RPMI8226 (cell line): ENCODE measurements around the gene PATL1.
"Not testable (repeated sequence)": the region's sequence is repeated elsewhere in the genome, so short reads cannot be mapped to it uniquely, and the experiment has no call there.

Experiments used
- DNase-seq: peaks from one replicate; pipeline ENCODE4 v3.0.0-alpha.2; 2015

Gene PATL1

GRCh38 chr11:59673291-59673690 is 4.5 kb upstream of the PATL1 start:
- DNase-seq, result no peak

DNA sequence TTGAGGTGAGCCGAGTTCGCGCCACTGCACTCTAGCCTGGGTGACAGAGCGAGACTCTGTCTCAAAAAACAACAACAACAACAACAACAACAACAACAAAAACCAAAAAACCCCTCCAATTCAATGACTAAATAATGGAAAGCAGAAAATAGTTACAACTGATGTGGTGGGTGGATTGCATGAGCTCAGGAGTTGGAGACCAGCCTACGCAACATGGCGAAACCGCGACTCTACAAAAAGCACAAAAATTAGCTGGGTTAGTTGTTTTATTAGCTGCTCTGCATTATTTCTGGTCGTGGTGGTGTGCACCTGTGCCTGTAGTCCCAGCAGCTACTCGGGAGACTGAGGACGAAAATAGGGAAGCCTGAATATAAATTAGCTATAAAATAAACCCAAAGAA is 2.6 kb upstream of the PATL1 start:
- DNase-seq, result peak; percentile 14

- DNase-seq, result no peak
Measured at GRCh38 chr11:59669611-59670009, 773 bp upstream of the PATL1 start.

DNA sequence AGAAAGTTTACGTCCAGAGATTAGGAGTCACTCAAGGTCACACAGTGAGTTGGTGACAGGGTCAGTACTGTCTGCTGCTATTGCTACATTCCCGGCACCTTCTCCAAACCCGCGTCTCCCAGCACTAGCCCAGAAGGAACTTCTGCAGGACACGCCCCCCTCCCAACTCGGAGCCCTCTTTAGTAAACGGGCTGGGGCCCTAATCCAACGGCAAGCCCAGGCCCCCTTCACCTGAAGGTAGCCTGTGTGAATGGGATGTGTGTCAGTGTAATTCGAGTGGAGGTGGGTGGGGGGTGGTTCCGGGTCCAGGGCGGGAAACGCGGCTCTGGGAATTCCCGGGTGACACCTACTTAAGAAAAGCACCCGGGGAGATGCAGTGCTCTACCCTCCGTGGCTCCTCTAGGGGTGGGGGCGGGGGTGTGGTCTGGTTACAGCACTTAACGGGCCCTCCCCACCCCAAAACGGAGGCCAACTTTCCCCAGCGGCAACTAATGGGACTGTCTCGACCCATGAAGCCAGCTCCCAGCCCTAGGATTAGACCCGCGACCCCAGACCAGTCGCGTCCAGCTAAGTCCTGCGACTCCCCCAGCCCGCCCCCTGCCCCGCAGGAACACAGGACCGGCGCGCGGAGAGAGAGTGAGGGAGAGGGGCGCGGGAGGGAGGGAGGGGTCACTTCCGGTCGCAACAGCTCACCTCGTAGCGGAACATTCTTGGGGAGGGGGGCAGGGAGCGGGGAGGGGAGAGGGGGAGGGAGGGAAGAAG is 468 bp downstream of the PATL1 start:
- no peak for DNase-seq

GRCh38 chr11:59667812-59668187 is 1.0 kb downstream of the PATL1 start:
- DNase-seq, result no peak

- no peak for DNase-seq
Measured at GRCh38 chr11:59666969-59667368, 1.9 kb downstream of the PATL1 start.

GRCh38 chr11:59660621-59661020 is 8.2 kb downstream of the PATL1 start:
- no peak for DNase-seq

- no peak for DNase-seq
Measured at GRCh38 chr11:59659981-59660380, 8.9 kb downstream of the PATL1 start.

DNA sequence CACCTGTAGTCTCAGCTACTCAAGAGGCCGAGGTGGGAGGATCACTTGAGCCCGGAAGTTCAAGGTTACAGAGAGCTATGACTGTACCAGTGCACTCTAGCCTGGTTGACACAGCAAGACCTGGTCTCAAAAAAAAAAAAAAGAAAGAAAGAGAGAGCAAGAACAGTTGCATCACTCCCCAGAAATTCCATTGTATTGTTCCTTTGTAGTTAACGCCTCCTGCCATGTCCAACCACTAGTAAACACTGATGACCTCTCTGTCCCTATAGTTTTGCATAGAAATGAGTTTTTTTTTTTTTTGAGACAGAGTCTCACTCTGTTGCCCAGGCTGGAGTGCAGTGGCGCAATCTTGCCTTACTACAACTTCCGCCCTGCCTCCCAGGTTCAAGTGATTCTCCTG is 10.8 kb downstream of the PATL1 start:
- DNase-seq, result no peak

GRCh38 chr11:59654893-59655292 is 13.9 kb downstream of the PATL1 start:
- no peak for DNase-seq

- no peak for DNase-seq
Measured at GRCh38 chr11:59647245-59647980, 21.4 kb downstream of the PATL1 start.

GRCh38 chr11:59644528-59644927 is 24.3 kb downstream of the PATL1 start:
- no peak for DNase-seq

DNA sequence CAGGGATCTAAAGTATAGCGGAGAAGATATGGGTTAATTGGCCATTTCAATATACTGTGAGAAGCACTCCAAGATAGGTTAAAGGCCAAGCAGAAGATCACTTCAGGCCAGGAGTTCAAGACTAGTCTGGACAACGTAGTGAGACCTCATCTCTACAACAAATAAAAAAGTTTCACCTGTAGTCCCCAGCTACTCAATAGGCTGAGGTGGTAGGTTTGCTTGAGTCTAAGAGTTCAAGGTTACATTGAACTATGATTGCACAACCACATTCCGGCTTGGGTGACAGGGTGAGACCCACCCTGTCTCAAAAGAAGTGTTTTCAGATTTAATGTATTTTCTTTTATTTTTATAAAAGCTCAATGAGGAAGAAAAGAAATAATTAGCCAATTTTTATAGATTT is 25.4 kb downstream of the PATL1 start:
- DNase-seq, result no peak

DNA sequence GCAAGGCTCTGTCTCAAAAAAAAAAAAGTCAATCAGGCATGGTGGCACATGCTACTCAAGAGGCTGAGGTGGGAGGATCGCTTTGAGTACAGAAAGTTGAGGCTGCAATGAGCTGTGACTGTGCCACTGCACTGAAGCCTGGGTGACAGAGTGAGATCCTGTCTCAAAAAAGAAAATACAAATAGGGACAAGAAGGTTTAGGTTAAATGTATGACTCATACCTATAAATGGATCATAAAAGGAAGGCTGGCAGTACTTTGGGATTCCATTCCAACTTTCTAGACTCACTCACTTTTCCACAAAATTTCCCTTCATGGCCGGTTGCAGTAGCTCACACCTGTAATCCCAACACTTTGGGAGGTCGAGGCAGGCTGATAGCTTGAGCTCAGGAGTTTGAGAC is 27.7 kb downstream of the PATL1 start:
- DNase-seq, result no peak

- no peak for DNase-seq
Measured at GRCh38 chr11:59630493-59630892, 38.3 kb downstream of the PATL1 start.

GRCh38 chr11:59629996-59630395 is 38.8 kb downstream of the PATL1 start:
- no peak for DNase-seq

DNA sequence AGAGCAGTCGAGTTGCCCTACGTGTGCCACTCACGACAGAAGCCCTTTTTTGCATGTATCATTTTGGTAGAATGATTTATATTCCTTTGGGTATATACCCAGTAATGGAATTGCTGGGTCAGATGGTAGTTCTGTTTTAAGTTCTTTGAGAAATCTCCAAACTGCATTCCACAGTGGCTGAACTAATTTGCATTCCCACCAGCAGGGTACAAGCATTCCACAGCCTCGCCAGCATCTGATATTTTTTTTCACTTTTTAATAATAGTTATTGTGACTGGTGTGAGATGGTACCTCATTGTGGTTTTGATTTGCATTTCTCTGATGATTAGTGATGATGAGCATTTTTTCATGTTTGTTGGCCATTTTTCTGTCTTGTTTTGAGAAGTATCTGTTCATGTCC is 41.9 kb downstream of the PATL1 start:
- not testable (repeated sequence) for DNase-seq

DNA sequence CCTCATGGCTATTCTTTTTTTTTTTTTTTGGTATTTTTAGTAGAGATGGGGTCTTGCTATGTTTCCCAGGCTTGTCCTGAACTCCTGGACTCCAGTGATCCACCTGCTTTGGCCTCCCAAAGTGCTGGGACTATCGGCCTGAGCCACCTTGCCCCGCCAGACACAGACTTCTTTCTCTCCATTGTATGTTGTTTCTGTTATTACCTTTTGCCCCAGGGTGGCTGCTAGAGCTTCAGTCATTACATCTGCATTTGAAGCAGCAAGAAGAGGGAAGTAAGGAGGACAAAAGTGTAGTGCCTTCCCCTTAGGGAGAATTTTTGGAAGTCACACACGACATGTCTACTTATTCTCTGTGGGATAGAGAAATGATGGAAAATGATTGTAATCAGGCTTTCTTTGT is 43.1 kb downstream of the PATL1 start:
- no peak for DNase-seq

DNA sequence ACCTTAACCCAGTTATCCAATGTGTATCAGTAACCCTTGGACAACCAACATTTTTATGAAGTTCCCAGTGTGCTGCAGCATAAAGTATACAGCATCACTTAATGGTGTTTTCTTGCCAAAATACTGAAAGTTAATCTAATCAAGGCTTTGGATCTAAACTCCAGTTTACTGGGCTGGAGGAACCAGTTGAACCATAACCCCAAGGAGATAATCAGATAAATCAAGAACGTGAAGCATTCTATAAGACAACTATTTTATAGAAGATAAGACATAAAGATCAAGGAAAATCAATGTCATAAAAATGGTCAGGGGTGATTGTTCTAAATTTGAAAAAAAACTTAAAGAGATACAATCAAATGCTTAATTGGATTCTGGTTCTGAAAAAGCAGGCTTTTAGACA is 51.0 kb downstream of the PATL1 start:
- DNase-seq, result no peak

DNA sequence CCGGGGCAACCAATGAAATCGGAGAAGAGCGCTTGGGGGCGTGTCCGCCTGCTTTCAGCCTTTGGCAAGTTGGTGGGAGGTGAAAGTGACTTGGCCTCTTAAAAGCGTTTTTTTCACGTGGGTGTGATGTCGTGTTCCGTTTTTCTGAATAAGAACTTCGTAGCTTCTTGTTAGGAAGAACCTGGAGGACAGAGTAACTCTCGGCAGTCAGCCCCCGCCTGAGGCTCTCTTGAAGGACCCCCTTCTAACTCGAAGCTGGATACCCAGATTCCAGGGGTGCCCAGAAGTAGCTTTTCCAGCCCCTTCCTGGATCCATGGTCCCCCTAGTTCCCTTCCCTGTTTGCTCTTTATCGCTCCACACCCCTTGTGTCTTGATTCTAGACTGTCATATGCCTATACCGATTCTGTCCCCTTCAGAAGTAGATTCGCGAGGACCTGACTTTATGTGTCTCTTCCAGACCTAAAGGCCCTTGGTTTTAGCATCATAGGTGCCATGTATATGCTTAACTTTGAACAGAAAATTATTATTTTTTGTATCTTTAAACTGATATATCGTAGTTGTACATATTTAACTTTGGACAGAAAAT is 52.3 kb downstream of the PATL1 start:
- peak; percentile 17 for DNase-seq

DNA sequence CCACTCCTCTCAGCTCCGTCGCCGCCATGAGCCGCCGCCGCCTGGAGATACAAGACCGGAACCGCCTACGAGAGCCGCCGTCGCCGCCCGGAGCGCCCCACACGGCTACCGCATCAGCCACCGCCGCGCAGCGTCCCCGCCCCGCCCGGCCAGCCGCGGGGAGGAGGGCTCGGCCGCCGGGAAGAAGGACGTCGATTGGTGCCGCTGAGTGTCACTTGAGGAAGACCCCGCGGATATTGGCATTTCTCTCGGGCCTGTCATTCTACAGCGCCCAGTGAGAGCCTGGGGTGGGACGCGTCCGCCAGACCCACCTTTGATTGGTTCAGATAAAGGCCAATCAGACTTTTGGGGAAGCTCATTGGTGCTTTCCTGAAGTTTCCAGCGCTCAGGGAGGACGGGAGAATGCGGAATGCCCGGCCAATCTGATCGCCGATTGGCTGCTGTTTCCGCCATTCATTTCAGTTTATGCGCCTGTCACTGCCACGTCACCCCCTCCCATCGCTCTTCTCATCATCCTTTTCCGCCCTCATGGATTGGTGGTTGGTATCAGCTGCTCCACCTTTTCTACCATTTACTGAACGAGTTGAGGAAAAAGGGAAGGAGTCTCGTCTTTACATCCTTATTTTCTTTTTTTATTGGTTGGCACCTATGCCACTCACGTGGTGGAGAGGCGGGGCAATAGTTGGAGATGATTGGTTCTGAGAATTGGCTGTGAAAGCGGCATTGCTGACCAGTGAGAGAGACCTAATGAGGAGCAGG is 53.0 kb downstream of the PATL1 start, which contains the start of gene OSBP:
Gene OSBP (minus strand): TSS at position 138 of the 759 bp plus-strand sequence. CDS start 110 bp downstream, at position 28.
- peak; percentile 98 for DNase-seq

DNA sequence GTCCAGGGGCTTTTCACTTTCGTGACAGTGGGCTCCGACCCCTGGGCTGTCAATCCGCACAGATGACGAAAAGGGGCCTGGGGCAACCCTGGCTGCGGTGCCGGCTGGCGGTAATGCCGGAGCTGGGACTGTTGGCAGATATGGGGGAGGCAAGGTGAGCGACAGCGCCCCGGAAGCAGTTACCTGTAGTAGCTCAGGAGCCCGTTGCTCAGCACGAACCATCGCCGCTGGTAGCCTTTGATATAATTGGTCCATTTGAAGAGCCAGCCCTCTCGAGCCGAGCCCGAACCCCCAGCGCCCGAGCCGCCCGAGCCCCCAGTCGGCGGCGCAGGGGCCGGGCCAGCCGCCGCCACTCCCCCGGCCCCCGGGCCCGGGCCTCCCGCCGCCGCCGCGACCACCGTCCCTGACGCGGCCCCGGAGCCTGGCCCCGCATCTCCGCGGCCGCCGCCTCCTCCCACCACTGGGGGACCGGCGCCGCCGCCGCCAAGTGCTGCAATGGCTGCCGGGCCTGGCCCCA is 53.7 kb downstream of the PATL1 start:
- peak; percentile 68 for DNase-seq
